Measurements from ENCODE around the gene ENTPD6. TPM values are rescaled to one million over a fixed set of nuclear protein-coding genes. Genes with fewer than 3 reads are reported as not detected.

ENTPD6 gene
- 191 TPM for total RNA-seq (ENCODE audit: unreplicated experiment)
- long read RNA-seq, transcript ENTPD6-202 (15 exons, 2,766 nt): minor isoform, 10 of 106 reads
- long read RNA-seq, transcript ENTPD6-203 (15 exons, 2,750 nt): minor isoform, 7 of 106 reads
- long read RNA-seq, transcript ENTPD6-201 (14 exons, 2,708 nt): major isoform, 14 of 106 reads
- long read RNA-seq, partial matches to known transcripts: 12 of 106 reads
- long read RNA-seq, other reads (novel, unspliced or antisense): 60 of 106 reads

DNA sequence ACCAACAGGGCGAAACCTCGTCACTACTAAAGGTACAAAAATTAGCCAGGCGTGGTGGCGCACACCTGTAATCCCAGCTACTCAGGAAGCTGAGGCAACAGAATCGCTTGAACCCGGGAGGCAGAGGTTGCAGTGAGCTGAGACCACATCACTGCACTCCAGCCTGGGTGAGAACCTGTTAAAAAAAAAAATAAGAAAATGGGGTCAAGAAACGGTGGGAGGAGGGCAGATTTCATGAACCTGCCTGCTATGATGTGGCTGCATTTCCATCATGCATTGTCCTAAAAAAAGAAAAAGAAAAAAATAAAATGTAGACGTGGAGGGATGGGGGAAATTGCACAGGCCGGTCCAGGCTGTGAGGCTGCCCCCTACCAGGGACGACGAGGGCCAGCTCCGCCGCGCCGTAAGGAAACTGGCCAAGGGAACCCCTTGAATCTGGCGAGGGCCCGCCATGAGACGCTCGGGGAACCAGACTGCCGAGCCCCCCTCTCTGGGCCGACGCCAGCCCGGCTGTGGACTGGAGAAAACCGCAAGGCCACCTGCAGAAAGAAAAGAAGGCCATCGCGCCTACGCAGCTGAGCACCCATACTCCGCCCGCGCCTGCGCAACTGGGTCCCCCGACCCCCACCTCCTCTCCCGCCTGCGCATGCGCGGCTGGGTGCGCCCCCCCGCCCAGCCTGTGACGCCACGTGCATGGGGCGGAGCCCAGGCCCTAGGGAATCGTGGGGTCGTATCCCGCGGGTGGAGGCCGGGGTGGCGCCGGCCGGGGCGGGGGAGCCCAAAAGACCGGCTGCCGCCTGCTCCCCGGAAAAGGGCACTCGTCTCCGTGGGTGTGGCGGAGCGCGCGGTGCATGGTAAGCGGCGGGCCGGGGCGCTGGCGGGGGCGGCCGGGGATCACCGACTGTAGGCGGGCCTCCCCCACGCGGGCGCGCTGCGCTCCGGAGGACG, at the start of gene ENTPD6:
TSS of gene ENTPD6 (plus strand) at position 699 of the 948 bp plus-strand sequence. CDS start 10,825 bp downstream, outside the sequence.
- peak; percentile 95 for DNase-seq
- Mint-ChIP-seq H3K9me3 (ENCODE audit: unreplicated experiment) (peaks cover 17% of the 10 kb centered on the region), H3K36me3 (ENCODE audit: unreplicated experiment) (no peaks in the 10 kb centered on the region), H3K27me3 (ENCODE audit: unreplicated experiment) (peaks cover 20% of the 10 kb centered on the region), H3K4me3 (ENCODE audit: unreplicated experiment) (peak within 1 kb of the TSS; percentile 100), H3K27ac (ENCODE audit: unreplicated experiment) (peak within 1 kb of the TSS; percentile 96), H3K4me1 (ENCODE audit: low read depth, unreplicated experiment) (peaks cover 27% of the 10 kb centered on the region)
- TF ChIP-seq CTCF (IDR thresholded peaks at IDR 0.05; ENCODE audit: partially characterized antibody, unreplicated experiment): no peak

GRCh38 chr20:25146976-25147375, 48.5 kb upstream of the ENTPD6 start:
- H3K9me3 Mint-ChIP-seq (ENCODE audit: unreplicated experiment): peaks cover 3% of the 10 kb centered on the region
- no peak overlapping the region for H3K4me3 Mint-ChIP-seq (ENCODE audit: unreplicated experiment)
- H3K27me3 Mint-ChIP-seq (ENCODE audit: unreplicated experiment): peaks cover 7% of the 10 kb centered on the region
- no peak for DNase-seq
- H3K27ac Mint-ChIP-seq (ENCODE audit: unreplicated experiment): no peak overlapping the region
- H3K36me3 Mint-ChIP-seq (ENCODE audit: unreplicated experiment): no peaks in the 10 kb centered on the region
- TF ChIP-seq CTCF (IDR thresholded peaks at IDR 0.05; ENCODE audit: partially characterized antibody, unreplicated experiment): no peak
- peaks cover 10% of the 10 kb centered on the region for H3K4me1 Mint-ChIP-seq (ENCODE audit: low read depth, unreplicated experiment)

DNA sequence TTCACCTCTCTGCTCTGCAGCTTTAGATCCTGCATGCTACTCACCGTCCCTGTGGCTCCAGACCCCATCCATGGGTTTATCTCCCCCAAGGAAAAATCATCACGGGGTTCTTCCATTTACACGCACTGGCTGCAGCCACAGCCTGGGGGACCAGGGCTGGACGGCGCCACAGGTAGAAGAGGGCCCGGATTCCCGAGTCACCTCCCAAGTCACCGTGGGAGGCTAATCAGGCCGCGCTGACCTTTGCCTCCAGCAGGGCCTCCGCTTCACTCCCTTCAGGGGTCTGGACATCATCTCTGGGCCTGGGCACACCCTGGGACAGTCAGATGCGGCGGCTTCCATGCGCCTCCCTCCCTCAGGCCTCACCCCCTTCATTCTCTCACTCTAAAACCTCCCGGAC, 47.8 kb upstream of the ENTPD6 start:
- no peaks in the 10 kb centered on the region for H3K36me3 Mint-ChIP-seq (ENCODE audit: unreplicated experiment)
- peaks cover 7% of the 10 kb centered on the region for H3K27me3 Mint-ChIP-seq (ENCODE audit: unreplicated experiment)
- DNase-seq: no peak
- peaks cover 3% of the 10 kb centered on the region for H3K9me3 Mint-ChIP-seq (ENCODE audit: unreplicated experiment)
- TF ChIP-seq CTCF (IDR thresholded peaks at IDR 0.05; ENCODE audit: partially characterized antibody, unreplicated experiment): no peak
- H3K4me3 Mint-ChIP-seq (ENCODE audit: unreplicated experiment): no peak overlapping the region
- no peak overlapping the region for H3K27ac Mint-ChIP-seq (ENCODE audit: unreplicated experiment)
- peaks cover 10% of the 10 kb centered on the region for H3K4me1 Mint-ChIP-seq (ENCODE audit: low read depth, unreplicated experiment)

DNA sequence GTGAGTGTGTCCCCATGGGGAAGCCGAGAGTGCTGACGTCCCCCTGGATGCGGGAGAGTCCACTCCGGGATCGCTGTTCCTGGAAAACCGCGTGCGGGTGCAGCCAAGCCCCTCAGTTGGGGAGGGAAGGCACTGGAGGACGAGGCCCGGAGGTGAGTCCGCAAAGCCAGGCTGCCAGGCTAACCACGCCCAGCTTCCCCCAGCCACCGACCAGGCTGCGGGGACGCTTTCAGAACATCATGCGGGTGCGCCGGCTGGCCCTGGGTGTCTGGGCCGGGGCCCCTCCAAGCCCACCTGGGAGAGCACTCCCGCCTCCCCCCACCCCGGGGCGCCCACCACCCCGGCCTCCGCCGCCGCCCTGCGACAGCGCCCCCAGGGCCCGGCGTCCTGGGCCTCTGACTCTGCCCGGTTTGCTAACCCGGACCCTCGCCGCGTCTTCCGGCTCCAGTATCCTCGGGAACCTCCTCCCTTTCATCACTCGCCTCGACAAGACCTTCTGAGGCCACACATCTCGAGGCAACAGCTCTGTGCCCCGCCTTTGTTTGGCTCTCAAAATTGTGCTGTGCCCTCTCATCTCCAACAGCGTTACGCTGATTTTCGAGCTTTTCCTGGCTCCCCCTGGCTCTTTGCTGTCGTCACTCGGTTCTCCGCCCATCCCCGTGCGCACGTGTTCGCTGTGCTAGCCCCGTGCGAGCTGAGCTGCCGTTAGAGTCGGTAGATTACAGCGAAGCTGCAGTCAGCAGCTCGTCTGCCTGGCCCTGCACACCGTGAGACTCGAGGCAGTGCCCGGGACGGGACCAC, 47.1 kb upstream of the ENTPD6 start:
- Mint-ChIP-seq H3K27ac (ENCODE audit: unreplicated experiment) (peak overlapping the region; percentile 75), H3K4me3 (ENCODE audit: unreplicated experiment) (peak overlapping the region; percentile 79), H3K27me3 (ENCODE audit: unreplicated experiment) (peaks cover 8% of the 10 kb centered on the region), H3K9me3 (ENCODE audit: unreplicated experiment) (peaks cover 3% of the 10 kb centered on the region), H3K36me3 (ENCODE audit: unreplicated experiment) (no peaks in the 10 kb centered on the region), H3K4me1 (ENCODE audit: low read depth, unreplicated experiment) (peaks cover 10% of the 10 kb centered on the region)
- no peak for TF ChIP-seq CTCF (IDR thresholded peaks at IDR 0.05; ENCODE audit: partially characterized antibody, unreplicated experiment)
- DNase-seq: peak; percentile 45
